Omental fat pad (tissue), 4 donors: ENCODE data around the gene CBX8. TPM values are rescaled to one million over a fixed set of nuclear protein-coding genes. Genes with fewer than 3 reads are reported as not detected.

Source experiments
- ATAC-seq: fragments of 150-250 bp; one replicate; pipeline ENCODE4 v1.9.1; 2016; ENCODE audit warnings: mild to moderate bottlenecking, moderate library complexity; ENCODE audit not compliant: low FRiP score
- DNase-seq: peaks from one replicate; pipeline ENCODE4 v3.0.0-alpha.2; 2019; ENCODE audit warnings: low spot score
- total RNA-seq, 4 donors: library from RNA; depleted of rRNA; stranded (reverse); fragments of >200 nt; gene quantifications; one replicate each; pipeline ENCODE4 v1.1.0, GENCODE V29; 2016
- TF ChIP-seq, protein P1 (sequence below), 3 donors: fragments of 450-650 bp; IDR thresholded peaks; one replicate each; pipeline ENCODE4 v1.5.1; 2016 to 2017; ENCODE audit warnings: antibody characterized with exemption in 3 of 3, mild to moderate bottlenecking in 3 of 3, moderate library complexity in 2 of 3

Gene CBX8
- total RNA-seq, 4 donors from 2014 or later: 0.88 to 2.2 (median 1.2) TPM

GRCh38 chr17:79802039-79802735, 5.3 kb upstream of the CBX8 start:
- TF ChIP-seq, protein P1, sequence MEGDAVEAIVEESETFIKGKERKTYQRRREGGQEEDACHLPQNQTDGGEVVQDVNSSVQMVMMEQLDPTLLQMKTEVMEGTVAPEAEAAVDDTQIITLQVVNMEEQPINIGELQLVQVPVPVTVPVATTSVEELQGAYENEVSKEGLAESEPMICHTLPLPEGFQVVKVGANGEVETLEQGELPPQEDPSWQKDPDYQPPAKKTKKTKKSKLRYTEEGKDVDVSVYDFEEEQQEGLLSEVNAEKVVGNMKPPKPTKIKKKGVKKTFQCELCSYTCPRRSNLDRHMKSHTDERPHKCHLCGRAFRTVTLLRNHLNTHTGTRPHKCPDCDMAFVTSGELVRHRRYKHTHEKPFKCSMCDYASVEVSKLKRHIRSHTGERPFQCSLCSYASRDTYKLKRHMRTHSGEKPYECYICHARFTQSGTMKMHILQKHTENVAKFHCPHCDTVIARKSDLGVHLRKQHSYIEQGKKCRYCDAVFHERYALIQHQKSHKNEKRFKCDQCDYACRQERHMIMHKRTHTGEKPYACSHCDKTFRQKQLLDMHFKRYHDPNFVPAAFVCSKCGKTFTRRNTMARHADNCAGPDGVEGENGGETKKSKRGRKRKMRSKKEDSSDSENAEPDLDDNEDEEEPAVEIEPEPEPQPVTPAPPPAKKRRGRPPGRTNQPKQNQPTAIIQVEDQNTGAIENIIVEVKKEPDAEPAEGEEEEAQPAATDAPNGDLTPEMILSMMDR (IDR thresholded peaks at IDR 0.05): no peak
- DNase-seq: no peak
- no peak for ATAC-seq

DNA sequence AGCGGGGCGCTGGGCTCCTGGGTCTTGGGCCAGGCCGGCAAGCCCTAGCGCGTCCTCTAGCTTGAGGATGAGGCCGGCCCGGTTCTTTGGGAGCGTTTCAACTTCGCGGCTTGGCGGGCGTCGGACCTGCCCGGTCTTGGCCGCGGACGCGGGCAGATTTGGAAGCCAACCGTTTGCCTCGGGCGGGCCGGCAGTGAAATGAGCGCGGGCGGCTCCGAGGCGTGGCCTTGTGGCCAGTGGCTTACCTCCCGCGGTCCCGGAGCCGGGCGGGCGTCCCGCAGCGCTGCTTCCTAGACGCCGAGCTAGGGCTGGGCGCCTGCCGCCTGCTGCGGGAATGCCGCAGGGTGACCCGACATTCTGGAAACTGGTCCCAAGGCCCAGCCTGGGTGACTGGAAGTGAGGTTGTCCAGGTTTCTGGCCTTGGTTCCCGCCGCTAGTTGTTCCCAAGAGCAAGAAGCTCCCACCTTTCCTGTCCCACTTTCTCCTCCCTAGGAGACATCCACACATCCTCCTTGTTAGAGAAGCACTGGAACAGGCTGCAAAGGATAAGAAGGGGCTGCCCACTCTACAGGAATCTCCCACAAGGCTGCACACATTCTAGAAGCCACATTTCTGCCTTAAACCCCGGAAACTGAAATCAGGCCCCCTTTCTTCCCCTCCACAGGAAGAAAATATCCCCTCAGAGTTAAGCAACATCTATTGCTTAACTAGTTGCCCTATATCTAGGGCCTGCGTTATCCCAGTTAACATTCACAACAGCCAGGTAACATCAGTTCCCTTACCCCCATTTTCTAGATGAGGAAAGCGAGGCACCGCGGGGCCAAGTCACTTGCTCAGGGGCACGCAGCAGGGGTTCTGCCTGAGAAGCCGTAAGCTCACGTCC, 4.5 kb upstream of the CBX8 start:
- ATAC-seq (no peak), DNase-seq (no peak)
- TF ChIP-seq, protein P1 (IDR thresholded peaks at IDR 0.05): no peak

GRCh38 chr17:79800325-79801155, 3.7 kb upstream of the CBX8 start:
- DNase-seq: no peak
- TF ChIP-seq, protein P1 (IDR thresholded peaks at IDR 0.05): no peak
- no peak for ATAC-seq

DNA sequence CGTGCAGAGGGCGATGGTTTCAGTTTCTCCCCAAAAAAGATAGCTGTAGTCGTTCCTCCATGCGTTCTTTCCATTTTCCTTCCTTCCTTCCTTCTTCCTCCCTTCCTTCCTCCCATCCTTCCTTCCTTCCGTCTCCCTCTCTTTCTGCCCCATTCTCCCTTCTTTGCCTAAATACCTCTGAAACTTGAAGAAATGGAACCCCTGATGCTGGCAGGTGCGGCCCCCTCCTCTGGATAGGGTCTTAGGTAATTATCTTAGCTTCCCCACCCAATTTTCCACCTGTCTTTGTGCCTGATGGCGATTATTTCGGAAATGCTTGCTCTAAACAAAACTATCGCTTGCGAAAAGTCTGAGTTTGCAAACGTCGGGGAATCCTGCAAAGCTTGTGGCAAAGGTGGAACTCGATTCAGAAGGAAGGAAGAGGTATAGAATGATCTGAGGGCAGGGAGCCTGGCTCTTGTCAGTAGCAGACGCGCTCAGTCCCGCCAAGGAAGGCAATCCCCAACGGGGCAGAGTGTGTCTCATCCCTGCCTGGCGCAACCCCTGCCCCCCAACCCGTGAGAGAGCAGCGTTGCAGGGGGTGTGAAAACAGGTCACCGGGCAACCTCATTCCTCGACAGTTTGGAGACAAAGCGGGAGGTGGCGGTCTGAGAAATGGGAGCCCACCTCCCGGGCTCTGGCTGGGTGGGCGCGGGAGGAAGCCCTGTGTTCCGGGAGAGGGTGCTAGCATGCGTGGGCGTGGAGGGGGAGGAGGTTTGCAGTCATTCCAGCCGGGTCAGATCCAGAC, 2.9 kb upstream of the CBX8 start:
- TF ChIP-seq, protein P1 (IDR thresholded peaks at IDR 0.05): no peak
- ATAC-seq: no peak
- no peak for DNase-seq

DNA sequence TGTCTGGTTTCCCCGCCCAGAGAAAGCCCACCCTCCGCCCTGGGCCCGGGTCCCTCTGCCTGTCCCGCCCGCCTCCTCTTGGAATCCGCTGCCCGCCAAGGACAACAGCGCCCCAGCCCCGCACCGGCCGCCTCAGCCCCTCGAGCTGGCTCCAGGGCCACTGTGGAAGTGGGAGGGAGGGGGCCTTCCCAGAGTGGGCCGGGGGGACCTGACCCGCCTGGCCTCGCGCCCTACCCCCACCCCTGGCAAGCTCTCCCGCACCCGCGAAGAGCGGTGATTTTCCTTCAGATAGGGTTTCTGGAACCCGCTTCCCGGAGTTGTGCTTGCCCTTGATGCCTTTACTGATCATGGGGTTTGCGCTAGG, 2.3 kb upstream of the CBX8 start:
- TF ChIP-seq, protein P1 (IDR thresholded peaks at IDR 0.05): no peak
- no peak for ATAC-seq
- no peak for DNase-seq
